HCT116 (cell line): ENCODE measurements around the gene RPL39L.

Experiments
- ATF3 ChIP-seq: IDR thresholded peaks from 2 replicates; pipeline ENCODE4 v1.6.1; 2012
- CTCF ChIP-seq, 3 experiments: fragments of 200-600 bp in 1 of 3; sonication (generic) in 1 of 3; IDR thresholded peaks in 2 of 3; conservative IDR thresholded peaks in 1 of 3; 2 replicates each; pipeline ENCODE4 v1.5.1; 2012 to 2017; ENCODE audit warnings: low read depth in 2 of 3, low read length in 2 of 3, antibody characterized with exemption in 1 of 3, borderline replicate concordance in 1 of 3, control low read depth in 1 of 3, mild to moderate bottlenecking in 1 of 3, mixed read lengths in 1 of 3, mixed run types in 1 of 3, moderate library complexity in 1 of 3; ENCODE audit not compliant: insufficient read depth in 1 of 3
- EGR1 ChIP-seq: IDR thresholded peaks from 2 replicates; pipeline ENCODE4 v1.6.1; 2012; ENCODE audit warnings: low read depth
- ELF1 ChIP-seq: IDR thresholded peaks from 2 replicates; pipeline ENCODE4 v1.6.1; 2012; ENCODE audit warnings: low read depth, borderline replicate concordance
- EZH2 ChIP-seq: fragments of 200-600 bp; sonication (generic); IDR thresholded peaks from 2 replicates; pipeline ENCODE4 v1.6.1; 2017; ENCODE audit warnings: antibody characterized with exemption, mixed run types
- MAX ChIP-seq: IDR thresholded peaks from 2 replicates; pipeline ENCODE4 v1.6.1; 2012
- POLR2A ChIP-seq: IDR thresholded peaks from 2 replicates; pipeline ENCODE4 v1.7.0; 2011; ENCODE audit warnings: borderline replicate concordance; ENCODE audit not compliant: insufficient read depth, insufficient read length; ENCODE audit errors: extremely low read depth
- POLR2AphosphoS5 ChIP-seq: IDR thresholded peaks from 2 replicates; pipeline ENCODE4 v1.6.1; 2011; ENCODE audit warnings: mild to moderate bottlenecking, low read depth, low read length, moderate library complexity
- RAD21 ChIP-seq: IDR thresholded peaks from 2 replicates; pipeline ENCODE4 v1.6.1; 2012; ENCODE audit warnings: low read depth, mild to moderate bottlenecking
- REST ChIP-seq: IDR thresholded peaks from 2 replicates; pipeline ENCODE4 v1.6.1; 2012; ENCODE audit warnings: low read depth
- SP1 ChIP-seq: IDR thresholded peaks from 2 replicates; pipeline ENCODE4 v1.6.1; 2012; ENCODE audit warnings: low read depth
- YY1 ChIP-seq: IDR thresholded peaks from 2 replicates; pipeline ENCODE4 v1.6.1; 2011; ENCODE audit warnings: low read length, low read depth, moderate library complexity, mild to moderate bottlenecking; ENCODE audit not compliant: insufficient replicate concordance; ENCODE audit errors: extremely low read depth
- ZNF274 ChIP-seq: fragments of 200-500 bp; sonication (Bioruptor generic); IDR thresholded peaks from 2 replicates; pipeline ENCODE4 v1.6.1; 2014; ENCODE audit warnings: mild to moderate bottlenecking, low read depth, low read length, inconsistent platforms

GRCh38 chr3:187101184-187102072 lies 37.9 kb downstream of the RPL39L start:
- TF ChIP-seq CTCF (IDR thresholded peaks at IDR 0.05 in 2 of 3, conservative IDR thresholded peaks at IDR 0.05 in 1 of 3; ENCODE audit: borderline replicate concordance in 1 of 3, insufficient read depth in 1 of 3, low read depth in 2 of 3, low read length in 2 of 3) (no peak), YY1 (no peak), POLR2AphosphoS5 (no peak), EZH2 (no peak), EGR1 (no peak), ELF1 (no peak), ZNF274 (no peak), RAD21 (no peak), ATF3 (no peak), REST (no peak), SP1 (no peak), POLR2A (no peak), MAX (no peak)
